GM20000 (cell line): ENCODE measurements around the gene RNU6-9.
A peak's percentile ranks its signal among the peaks of the same experiment; 100 is the strongest.

ENCODE experiments used
- DNase-seq: peaks from one replicate; pipeline ENCODE4 v3.0.0; 2012; ENCODE audit warnings: low spot score
- TF ChIP-seq, protein P1 (sequence below): IDR thresholded peaks from 2 replicates; pipeline ENCODE4 v1.5.1; 2012; ENCODE audit warnings: mild to moderate bottlenecking, control low read depth; ENCODE audit errors: extremely low read depth, missing control alignments

RNU6-9 gene

DNA sequence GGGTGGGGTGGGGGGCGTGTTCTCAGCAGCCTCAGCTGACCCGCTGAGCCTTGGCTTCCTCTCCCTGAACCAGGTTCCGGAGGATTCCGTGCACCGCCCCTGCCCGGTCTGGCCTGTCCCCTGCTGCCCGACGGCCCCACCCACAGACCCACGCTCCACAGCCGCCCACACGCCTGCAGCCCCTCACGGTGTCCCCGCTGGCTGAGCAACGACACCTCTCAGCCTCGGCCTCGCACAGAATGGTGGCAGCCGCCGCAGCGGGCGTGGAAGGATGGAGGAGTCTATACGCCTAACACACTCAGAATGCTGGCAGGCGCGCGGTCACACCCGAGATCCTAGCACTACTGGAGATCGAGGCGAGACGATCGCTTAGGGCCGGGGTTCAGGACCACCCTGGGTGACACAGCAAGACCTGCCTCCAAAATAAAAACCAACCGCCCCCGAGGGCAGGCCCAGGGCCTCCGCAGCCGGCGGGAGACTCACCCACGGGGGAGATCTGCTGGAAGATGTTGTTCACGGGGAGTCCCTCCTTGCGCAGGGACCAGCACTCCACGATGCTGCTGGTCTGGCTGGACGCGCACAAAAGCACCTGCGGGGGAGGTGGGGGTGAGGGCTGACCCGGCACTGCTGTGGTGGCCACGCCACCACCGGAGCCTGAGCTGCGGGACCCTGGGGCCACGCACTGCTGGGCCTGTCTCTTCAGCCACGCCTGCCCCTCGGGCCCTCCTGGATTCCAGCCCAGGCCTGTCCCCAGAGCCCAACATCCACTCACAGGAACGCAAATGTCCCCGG lies 8.7 kb upstream of the RNU6-9 start:
- DNase-seq, result no peak
- TF ChIP-seq, protein P1, sequence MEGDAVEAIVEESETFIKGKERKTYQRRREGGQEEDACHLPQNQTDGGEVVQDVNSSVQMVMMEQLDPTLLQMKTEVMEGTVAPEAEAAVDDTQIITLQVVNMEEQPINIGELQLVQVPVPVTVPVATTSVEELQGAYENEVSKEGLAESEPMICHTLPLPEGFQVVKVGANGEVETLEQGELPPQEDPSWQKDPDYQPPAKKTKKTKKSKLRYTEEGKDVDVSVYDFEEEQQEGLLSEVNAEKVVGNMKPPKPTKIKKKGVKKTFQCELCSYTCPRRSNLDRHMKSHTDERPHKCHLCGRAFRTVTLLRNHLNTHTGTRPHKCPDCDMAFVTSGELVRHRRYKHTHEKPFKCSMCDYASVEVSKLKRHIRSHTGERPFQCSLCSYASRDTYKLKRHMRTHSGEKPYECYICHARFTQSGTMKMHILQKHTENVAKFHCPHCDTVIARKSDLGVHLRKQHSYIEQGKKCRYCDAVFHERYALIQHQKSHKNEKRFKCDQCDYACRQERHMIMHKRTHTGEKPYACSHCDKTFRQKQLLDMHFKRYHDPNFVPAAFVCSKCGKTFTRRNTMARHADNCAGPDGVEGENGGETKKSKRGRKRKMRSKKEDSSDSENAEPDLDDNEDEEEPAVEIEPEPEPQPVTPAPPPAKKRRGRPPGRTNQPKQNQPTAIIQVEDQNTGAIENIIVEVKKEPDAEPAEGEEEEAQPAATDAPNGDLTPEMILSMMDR, result no peak

GRCh38 chr19:885536-886224 lies 7.6 kb upstream of the RNU6-9 start:
- TF ChIP-seq, protein P1, result no peak
- no peak for DNase-seq

GRCh38 chr19:887072-887471 lies 6.2 kb upstream of the RNU6-9 start:
- no peak for DNase-seq
- TF ChIP-seq, protein P1, result no peak

DNA sequence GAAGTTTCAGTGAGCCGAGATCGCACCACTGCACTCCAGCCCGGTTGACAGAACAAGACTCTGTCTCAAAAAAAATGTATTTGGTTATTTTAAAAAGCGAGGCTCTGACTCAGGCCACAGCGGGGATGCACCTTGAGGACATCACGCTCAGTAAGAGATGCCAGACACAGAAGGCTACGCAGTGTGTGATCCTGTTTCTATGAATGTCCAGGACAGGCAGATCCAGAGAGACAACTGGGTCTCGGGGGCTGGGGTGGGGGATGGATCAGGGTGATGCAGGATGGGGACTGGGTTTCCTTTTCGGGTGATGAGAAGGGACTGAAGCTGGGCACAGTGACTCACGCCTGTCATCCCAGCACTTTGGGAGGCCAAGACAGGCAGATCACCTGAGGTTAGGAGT lies 5.7 kb upstream of the RNU6-9 start:
- no peak for DNase-seq

GRCh38 chr19:888581-889385 lies 4.5 kb upstream of the RNU6-9 start:
- peak; percentile 74 for DNase-seq
- TF ChIP-seq, protein P1, result no peak

More for the DNA sequence above, 5.7 kb upstream of the RNU6-9 start:
- TF ChIP-seq, protein P1, result no peak

DNA sequence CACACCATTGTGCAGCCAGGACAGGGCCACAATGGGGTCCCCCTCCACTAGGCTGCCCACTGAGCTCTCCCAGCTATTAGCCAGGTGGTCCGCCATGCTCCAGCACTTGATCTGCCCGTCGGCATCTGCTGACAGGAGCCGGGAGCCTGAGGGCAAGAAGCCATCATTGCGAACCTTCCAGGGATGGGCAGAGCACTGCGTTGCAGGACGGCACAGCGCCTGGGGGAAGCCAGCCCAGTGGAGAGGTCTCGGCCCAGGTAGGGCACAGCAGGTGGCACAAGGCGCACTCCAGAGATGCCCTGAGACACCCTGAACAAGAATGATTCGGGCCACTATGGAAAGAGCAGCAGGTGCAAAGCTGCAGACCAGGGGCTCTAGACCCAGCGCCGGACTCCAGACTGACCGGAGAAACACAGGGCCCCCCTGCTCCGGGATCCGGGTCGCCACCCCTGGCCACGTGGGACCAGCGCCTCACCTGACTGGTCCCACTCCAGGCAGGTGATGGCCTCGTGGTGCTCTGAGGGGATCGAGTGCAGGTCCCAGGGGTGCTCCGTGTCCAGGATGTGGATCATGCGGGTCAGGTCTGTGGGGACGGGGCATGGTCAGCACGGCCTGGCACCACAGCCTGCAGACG lies 3.5 kb upstream of the RNU6-9 start:
- TF ChIP-seq, protein P1, result no peak
- no peak for DNase-seq
